Effector CD4-positive, alpha-beta T cell (primary cell): ENCODE data around the gene APH1B.

Experiments
- DNase-seq: peaks from one replicate; pipeline ENCODE4 v3.0.0-alpha.2; 2020

Gene APH1B

DNA sequence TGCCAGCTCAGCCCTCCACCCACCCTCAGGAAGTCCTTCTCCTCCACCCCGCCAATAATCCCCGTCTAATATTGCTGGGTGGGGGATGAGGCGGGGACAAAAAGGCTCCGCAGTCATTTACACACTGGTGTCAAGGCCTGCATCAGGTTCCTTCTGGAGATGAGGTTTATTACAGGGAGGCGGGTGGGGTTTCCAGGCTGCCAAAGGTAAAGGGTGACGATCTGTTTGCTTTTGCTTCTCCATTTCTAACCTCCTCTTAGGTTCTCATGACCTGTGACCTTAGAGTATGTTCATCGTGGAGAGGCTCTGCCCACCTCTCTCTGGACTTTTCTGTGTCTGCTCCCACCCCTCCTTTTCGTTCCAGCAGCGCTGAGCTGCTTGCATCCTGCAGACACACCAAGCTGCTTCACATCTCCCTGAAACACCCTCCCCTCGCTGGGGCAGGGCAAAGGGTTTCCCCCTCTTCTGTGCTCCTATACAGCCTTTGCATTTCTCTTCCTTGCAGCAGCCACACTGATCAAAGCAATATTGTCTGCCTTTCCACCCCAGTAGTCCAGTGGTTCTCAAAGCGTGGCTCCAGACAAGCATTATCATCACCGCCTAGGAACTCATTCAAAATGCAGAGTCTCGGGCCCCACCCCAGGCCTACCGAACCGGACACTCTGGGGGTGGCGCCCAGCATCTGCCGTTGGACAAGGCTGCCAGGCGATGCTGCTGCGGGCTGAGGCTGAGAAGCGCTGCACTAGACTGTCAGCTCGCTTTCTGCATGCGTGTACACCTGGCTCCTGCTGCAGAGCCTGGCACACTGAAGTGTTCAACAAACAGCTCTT is 77.6 kb downstream of the APH1B start:
- no peak for DNase-seq

DNA sequence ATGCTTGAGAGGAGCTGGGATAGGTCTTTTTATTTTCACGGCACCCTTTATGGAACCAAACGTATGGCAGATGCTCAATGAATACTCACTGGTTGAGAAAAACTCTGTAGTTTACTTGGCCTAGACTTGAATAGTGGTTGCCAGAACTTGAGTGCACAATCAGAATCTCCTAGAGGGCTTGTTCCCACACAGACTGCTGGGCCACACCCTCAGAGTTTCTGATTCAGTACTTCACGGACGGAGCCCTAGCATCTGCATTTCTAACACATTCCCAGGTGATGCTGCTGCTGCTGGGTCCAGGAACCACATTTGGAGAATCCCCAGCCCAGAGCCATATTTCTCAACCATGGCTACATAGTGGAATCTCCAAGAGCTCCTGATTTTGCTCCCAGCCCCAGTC is 79.7 kb downstream of the APH1B start:
- DNase-seq, result no peak

- no peak for DNase-seq
These were observed 80.3 kb downstream of the APH1B start for GRCh38 chr15:63357731-63358130.

GRCh38 chr15:63358241-63359029 is 81.0 kb downstream of the APH1B start:
- no peak for DNase-seq
